ENCODE results near the gene ZBTB47.

ZBTB47 gene

DNA sequence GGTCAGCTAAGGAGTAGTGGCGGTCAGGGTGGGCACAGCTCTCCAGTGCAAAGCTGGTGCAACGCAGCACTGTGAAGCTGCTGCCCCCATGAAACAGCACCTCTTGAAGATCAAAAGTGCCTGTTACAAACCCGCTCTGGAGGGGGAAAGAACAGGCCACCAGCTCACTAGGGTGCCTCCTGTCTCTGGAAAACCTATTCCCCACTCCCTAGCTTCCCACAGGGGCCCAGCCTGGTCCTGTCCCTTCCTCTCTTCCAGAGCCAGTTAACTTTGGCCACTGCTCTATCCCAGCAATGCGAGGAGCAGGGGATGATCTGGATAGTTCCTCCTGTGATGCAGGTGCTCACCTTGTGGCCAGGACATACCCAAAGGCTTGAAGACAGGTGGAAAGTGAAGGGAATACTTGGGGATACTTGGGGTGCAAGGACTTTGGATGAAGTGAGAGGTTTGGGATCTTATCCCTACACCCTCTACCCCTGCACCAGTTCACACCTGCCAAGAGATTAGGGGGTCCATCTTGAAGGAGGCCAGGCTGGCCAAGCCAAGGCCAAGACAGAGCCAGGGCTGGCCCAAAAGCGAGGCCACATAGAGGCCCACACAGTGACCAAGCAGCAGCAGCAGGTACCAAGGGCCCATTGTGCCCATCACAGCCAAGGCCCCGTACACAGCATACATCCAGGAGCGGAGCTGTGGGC is 44.9 kb downstream of the ZBTB47 start:
- no peak for DNase-seq (ENCODE audit: low read depth in 1 of 2, low spot score in 1 of 2)

- DNase-seq (ENCODE audit: low read depth in 1 of 2, low spot score in 1 of 2), result no peak
Measured at GRCh38 chr3:42698911-42699230, 45.4 kb downstream of the ZBTB47 start.

- no peak for DNase-seq (ENCODE audit: low read depth in 1 of 2, low spot score in 1 of 2)
Measured at GRCh38 chr3:42699511-42699971, 46.0 kb downstream of the ZBTB47 start.

DNA sequence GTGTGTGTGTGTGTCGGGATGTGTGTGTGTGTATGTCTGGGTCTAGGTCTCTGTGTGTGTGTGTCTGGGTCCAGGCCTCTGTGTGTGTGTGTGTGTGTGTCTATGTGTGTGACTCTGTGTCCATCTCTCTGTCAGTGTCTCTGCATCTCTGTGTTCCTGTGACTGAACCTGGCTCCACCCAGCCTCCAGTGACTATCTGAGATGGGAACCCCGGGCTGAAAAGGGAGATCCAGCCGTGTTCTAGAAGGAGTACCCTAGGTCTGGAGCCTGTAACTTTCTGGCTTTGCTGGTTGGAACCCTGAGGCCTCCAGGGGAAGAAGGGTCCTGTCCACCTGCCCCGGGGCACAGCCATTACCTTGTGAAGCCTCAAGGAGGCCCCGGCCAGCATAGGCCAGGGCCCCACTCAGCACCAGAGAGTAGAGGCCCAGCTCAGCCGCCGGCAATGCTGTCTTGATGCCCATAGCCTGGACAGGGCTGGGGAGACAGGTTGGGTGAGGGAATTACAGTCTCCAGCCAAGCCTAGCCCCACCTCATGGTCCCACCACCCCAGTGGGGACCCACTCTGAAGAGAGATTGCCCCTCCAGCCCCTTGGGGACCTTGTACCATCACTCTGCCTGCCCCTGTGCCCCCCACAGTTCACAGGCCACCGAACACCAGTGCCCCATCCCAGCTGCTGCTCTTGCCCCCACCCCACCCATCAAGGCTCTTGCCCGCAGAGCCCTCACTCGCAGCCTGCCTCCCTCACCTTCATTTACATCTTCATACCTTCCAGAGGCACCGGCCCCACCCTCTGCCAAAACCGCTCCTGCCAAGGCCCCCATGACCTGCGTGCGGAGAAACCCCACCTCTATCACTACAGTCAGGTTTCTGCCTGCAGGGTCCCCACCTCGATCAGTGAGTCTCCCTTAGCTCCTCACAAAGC is 47.1 kb downstream of the ZBTB47 start:
- no peak for DNase-seq (ENCODE audit: low read depth in 1 of 2, low spot score in 1 of 2)

- DNase-seq (ENCODE audit: low read depth in 1 of 2, low spot score in 1 of 2), result peak; percentile 21
Measured at GRCh38 chr3:42701371-42702065, 48.0 kb downstream of the ZBTB47 start.

DNA sequence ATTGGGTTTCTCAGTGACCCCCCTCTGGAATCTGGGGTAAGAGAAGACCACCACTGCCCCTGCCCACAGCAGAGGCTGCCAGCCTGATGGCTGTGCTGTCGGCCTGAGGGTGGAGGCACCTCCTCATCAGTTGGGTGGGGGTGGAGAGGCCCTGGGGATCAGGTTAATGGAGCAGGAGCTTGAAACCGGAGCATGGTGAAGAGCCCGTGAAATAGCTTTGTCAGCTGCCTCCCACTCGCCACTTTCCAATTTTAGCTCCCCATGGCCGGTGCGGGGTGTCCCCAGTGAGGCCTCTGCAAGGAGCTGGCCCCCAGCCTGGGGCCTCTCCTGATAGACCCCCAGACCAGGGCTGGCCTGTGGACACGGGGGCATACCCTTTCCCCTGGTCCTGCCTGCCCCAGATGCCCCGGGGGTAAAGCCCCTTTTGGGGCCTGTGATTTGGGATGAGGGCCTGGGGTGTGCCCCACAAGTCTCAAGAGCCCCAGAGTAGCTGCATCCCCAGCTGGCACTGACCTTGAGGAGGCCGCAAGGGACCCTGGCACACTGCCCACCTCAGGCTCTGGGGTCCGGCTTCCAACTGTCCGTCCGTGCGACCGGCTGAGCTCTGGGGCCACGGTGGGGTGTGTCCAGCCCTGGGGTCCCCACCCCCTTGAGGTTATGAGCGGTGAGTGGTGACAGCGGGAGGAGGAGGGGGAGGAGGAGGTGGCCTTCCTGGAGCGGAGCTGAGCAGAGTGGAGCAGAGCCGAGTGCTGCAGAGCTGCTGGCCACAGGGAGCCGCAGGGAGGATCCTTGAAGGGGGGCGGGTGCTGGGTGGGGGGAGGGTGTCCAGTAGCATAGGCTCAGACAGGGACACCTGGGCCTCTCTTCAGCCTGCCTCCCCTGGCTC is 48.8 kb downstream of the ZBTB47 start, which contains the start of gene HHATL:
Gene HHATL (minus strand): TSS at position 733 of the 886 bp plus-strand sequence. CDS start 1,972 bp downstream, outside the sequence.
- DNase-seq (ENCODE audit: low read depth in 1 of 2, low spot score in 1 of 2), result no peak

DNA sequence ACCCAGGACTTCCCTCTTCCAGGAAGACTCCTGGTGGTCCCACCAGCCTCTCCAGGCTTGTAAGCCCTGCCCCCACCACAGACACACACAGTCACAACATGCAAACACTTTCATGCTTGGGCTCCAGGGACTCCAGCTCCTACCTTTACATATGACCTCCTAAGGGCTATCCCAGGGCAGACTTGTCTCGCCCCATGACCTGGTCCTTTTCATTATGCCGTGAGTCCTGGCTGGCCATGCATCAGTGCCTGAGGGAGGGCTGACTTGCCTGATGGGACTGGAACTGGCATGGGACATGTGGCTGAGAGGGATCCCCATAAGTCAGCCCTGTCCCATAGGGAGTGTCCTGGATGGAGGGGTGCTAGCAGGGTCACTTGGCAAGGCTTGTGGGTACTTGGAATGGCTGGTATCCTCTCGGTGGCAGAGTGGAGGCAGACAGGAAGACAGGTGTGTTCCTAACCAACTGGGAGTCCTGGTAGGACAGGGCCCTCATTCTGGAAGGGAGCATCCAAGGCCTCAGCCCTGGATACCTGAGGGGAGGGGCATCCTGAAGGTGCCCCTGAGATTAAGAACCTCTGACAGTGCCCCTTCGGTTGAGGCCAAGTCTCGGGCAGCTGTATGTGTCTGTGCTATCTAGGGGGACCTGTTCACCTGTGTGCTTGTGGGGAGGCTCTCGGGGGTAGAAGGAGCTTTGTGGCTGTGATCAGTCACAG is 49.6 kb downstream of the ZBTB47 start:
- no peak for DNase-seq (ENCODE audit: low read depth in 1 of 2, low spot score in 1 of 2)

- no peak for DNase-seq (ENCODE audit: low read depth in 1 of 2, low spot score in 1 of 2)
Measured at GRCh38 chr3:42703695-42704025, 50.2 kb downstream of the ZBTB47 start.

DNA sequence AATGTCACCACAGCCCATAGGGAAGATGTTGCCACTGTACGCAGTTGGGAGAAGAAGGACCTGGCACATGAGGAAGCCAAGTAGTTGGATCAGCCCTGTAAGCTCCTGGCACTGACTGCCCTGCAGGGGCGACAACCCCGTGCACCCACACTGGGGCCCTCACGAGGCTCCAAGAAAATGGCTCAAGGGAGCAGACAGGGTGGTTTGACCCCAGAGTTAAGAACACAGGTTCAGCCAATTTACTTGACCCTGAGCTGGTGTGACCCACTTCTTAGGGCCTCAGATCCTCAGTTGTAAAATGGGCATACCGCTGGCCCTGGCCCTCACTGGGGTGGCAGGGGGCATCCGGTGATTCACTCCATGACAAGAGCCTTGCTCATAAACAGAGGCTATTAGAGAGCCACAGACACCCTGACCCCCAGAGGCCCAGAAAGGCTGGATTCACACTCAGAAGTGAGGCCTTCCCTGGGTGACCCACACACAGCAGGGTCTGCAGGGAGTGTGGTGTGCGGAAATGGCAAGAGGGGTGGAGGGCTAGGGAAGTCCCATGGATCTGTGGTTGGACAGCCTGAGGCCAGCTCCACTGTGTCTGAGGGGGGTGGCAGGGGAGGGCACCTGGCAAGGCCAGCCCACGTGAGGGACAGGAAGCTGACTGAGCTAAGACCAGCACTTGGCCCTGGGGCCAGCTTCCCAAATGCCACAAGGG is 50.8 kb downstream of the ZBTB47 start:
- DNase-seq (ENCODE audit: low read depth in 1 of 2, low spot score in 1 of 2), result no peak

- DNase-seq (ENCODE audit: low read depth in 1 of 2, low spot score in 1 of 2), result no peak
Measured at GRCh38 chr3:42705058-42705767, 51.7 kb downstream of the ZBTB47 start.

- DNase-seq (ENCODE audit: low read depth in 1 of 2, low spot score in 1 of 2), result no peak
Measured at GRCh38 chr3:42705962-42706585, 52.6 kb downstream of the ZBTB47 start.

- DNase-seq (ENCODE audit: low read depth in 1 of 2, low spot score in 1 of 2), result no peak
Measured at GRCh38 chr3:42706721-42707619, 53.5 kb downstream of the ZBTB47 start.

GRCh38 chr3:42707620-42708355 is 54.3 kb downstream of the ZBTB47 start:
- DNase-seq (ENCODE audit: low read depth in 1 of 2, low spot score in 1 of 2), result no peak

DNA sequence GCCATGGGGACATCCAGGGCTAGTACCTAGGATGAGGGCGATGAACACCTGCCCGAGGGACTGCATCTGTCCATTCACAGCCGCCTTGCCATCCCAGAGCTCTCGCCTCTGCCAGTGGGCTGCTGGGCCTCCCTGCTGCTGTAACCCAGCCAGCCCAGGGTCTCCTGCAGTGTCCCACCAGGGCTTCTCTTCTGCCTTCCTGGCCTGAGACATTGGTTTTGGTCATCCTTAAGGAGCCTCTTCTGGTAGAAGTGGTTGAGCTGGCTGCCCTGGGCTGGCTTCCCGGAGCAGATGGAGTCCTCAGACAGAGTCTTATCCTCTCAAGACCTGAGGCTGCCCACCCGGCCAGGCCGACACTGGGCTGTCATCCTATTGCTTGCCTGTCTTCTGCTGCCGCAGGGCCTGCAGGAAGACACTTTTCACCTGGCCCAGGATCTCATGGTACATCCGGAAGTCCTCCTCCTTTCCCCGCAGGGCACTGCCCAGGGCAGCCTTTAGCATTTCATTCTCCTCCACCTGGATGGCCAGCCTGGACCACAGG is 55.2 kb downstream of the ZBTB47 start:
- no peak for DNase-seq (ENCODE audit: low read depth in 1 of 2, low spot score in 1 of 2)

GRCh38 chr3:42709621-42710020 is 56.1 kb downstream of the ZBTB47 start:
- no peak for DNase-seq (ENCODE audit: low read depth in 1 of 2, low spot score in 1 of 2)

DNA sequence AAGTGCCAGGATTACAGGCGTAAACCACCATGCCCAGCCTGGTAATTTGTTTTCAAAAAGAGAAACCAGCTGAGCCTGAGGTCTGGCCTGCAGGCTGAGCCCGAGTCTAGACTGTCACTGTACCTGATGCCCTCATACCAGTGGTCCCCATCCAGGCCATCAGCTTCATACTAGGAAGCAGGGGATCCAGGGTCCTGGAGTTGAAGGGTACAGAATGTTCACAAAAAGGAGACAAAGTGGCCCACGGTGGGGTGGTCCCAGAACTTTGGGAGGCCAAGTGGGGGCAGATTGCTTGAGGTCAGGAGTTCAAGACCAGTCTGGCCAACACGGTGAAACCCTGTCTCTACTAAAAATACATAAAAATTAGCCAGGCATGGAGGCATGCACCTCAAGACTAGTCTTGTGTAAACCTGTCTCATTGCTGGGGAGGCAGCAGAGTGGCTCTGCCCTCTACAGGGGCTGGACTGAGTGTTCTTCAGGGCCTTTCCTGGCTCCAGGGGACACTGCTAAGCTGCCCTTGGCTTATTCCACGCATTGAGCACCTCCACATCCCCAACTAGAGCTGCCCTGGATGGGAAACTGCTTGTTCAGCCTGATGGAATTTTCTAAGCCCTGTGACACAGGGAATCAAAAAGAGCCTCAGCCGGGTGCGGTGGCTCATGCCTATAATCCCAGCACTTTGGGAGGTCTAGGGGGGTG is 57.0 kb downstream of the ZBTB47 start:
- DNase-seq (ENCODE audit: low read depth in 1 of 2, low spot score in 1 of 2), result no peak
